ENCODE measurements around the gene FRMPD3.

GRCh38 chrX:107467271-107467670 lies 17.8 kb downstream of the FRMPD3 start:
- TF ChIP-seq CTCF (IDR thresholded peaks at IDR 0.05): no peak
- no peak for TF ChIP-seq POLR2A (IDR thresholded peaks at IDR 0.05)
- TF ChIP-seq POLR2AphosphoS5 (IDR thresholded peaks at IDR 0.05): no peak

Measured in transverse colon (tissue), 4 donors.